NK-92 (cell line): ENCODE results near the gene TP53TG5.

Source experiments
- DNase-seq: peaks from one replicate; lab custom pipeline; 2025; ENCODE audit not compliant: unreplicated experiment; lab: John Stamatoyannopoulos, UW

TP53TG5 gene

DNA sequence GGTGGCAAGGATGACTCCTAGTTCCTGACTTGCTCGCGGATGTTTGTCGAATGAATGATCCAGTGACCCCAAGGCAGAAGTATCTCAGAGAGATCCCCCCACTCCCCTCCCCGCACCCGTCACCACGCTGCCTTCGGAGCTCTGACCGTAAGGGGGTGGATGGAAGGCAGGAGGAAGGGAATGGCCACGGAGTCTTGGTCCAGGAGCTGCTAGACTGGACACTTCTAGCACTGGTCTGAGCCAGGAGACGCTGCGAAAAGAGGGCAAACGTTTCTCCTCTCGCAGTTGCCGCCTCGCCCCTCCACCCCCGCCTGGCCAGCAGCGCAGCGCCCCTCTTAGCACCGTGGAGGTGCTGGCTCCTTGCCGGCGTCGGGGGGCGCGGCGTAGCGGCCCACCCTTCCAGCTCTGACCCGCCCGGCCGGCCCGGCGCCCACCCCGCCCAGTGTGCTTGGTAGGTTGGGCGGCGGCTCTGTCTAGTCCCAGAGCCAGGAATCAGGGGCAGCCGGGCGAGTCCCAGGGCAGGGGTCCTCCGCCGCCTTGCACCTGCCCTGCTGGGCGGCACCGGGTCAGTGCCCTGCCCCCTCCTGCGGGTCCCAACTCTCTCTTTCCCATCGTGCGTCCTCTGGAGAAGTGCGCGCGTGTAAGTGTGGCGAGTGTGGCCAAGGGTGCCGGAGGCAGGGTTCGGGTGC lies 27.6 kb upstream of the TP53TG5 start:
- DNase-seq: no peak

DNA sequence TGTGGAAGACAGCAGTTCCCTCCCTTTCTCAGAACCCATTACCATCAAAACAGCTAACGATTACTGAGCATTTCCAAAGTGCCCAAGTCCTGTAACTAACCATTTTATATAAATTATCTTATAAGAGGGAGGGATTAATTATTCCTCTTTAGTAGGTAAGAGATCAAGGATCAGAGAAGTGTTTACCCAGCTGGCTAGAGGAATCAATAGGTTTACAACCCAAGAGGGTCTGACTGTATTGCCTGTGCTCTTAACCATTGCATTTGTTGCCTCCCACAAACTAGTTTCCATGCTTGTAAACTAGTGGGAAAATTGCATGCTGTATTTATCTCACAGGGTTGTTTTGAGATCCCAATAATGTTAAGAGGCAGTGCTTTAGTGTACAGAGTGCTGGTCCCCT lies 26.3 kb upstream of the TP53TG5 start:
- DNase-seq: no peak

DNA sequence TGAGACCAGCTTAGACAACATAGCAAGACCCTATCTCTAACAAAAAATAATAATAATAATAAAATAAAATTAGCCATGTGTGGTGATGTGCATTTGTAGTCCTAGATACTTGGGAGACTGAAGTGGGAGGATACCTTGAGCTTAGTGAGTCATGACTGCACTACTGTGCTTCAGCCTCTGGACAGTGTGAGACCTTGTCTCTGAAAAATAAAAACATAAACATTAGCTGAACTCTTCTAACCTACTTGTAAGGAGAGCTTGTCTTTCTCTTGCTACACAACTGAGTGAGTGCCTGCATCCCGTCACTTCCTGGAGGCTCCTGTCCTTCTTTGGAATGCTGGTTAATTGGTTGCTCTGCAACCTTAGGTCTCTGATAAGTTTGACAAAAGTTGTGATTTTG lies 24.8 kb upstream of the TP53TG5 start:
- DNase-seq: no peak

DNA sequence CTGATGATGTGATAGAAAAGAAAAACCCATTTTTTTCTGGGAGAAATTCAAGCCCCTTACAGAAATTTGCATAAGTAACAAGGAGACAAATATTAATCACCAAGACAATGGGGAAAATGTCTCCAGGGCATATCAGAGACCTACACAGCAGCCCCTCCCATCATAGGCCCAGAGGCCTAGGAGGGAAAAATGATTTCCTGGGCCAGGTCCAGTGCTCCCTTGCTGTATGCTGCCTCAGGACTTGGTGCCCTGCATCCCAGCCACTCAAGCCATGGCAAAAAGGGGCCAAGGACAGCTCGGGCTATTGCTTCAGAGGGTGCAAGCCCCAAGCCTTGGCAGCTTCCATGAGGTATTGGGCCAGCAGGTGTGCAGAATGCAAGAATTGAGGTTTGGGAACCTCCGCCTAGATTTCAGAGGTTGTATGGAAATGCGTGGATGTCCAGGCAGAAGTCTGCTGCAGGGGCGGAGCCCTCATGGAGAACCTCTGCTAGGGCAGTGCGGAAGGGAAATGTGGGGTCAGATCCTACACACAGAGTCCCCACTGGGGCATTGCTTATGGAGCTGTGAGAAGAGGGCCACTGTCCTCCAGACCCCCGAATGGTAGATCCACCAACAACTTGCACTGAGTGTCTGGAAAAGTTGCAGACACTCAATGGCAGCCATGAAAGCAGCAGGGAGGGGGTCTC lies 22.4 kb upstream of the TP53TG5 start:
- no peak for DNase-seq

DNA sequence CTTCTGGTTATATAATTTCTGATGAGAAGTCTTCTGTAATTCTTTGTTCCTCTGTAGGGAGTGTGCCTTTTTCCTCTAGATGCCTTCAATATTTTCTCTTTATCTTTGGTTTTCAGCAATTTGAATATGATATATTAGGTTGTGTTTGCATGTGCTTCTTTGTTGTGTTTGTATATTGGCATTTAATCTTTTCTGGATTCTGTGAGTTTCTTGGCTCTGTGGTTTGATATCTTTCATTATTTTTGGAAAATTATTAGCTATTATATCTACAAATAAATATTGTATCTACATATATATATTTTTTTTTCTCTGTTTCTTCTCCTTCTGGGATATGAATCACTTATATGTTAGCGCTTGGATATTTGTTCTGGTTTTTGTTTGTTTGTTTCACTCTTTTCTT lies 20.9 kb upstream of the TP53TG5 start:
- no peak for DNase-seq

DNA sequence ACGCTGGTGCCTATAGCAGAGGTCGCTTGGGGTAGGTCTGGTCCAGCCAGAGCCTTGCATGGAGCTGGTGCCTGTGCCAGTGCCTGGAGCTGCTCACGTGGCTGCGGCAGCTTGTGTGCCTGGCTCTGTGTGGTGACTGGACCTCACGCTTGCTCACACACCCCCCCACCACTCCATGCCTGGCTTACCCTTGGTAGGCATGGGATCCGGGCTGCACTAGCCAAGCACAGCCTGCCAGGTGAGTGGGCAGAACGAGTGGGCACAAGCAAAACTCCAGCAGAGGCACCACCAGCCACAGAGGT lies 16.9 kb upstream of the TP53TG5 start:
- no peak for DNase-seq

DNA sequence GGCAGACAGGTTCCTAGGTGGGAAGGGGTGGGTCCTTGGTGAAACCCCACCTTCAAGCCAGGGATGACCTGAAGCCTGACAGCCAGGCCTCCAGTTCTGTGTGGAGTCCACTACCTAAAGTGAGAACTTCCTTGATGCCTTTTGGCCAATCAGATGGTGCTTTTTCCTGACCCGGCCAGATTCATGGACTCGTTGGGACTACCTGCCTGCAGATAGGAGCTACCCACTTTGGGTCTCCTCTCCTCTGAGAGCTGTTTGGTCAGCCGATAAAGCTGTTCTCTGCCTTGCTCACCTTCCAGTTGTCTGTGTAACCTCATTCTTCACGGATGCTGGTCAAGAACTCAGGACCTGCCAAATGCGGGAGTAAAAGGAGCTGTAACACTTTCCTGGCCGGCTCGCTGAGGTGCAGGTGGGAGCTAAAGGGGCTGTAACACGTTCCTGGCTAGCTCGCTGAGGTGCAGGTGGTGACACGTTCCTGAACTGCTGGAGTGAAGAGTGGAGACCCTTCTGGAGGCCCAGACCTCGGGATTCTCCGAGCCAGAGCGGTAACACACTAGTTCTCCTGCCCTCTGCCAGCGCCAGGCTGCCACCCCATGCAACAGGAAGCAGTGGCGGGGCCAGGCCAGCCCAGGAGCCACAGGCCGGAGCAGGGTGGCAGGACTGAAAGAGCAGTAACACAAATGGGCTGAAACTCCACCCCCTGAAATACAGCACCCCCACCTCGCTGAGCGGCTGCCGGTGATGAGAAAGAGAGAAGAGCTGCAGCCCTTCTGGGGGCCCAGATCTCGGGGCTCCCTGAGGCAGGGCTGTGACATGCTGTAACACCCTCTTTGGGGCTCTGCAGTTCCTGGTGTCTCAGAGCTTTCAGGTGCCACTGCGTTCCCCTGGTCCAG lies 16.3 kb upstream of the TP53TG5 start:
- DNase-seq: no peak

DNA sequence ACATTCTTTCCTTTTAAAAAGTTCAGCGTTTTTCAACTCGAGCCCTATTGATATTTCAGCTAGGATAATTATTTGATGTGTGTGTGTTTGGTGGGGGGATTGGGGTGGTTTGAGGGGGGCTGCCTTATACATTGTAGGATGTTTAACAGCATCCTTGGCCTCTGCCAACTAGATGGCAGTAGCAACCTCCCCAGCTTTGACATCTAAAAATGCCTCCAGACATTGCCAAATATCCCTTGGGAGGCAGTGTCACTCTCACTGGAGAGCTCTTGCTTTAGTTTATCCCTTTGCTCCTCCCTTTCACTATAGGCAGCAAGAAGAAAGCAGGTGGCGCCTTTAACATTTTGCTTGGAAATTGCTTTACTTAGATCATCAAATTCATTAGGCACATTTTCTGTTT lies 14.6 kb upstream of the TP53TG5 start:
- no peak for DNase-seq

DNA sequence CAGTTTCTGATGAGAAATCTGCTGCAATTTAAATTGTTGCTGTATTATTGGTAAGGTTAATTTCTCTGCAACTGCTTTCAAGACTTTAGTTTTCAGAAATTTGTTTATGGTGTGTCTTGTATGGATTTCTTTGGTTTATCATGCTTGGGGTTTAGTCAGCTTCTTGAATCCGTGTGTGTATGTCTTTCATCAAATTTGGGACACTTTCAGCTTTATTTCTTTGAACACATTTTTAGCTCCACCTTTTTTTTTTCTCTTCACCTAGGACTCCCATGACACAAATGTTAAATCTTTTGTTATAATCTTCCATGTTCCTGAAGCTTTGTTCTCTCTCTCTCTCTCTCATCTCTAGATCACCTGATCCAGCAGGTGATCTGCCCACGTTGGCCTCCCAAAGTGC lies 13.4 kb upstream of the TP53TG5 start:
- no peak for DNase-seq

DNA sequence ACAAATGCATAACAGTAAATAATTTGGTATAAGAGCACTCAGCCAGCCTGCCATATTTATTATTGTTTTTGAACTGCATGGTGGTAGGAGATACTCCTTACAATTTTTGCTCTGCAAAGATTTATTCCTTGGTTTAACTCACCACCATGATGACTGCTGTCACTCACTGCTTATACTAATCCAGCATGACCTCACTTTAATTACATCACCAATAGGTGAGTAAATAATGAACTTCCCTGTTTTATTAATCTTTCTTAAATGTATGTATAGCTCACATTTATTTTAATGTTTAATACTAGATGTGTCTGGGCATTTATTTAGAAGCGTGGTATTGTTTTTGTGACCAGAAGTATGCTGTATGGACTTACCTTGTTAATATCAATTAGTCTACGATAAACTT lies 12.8 kb upstream of the TP53TG5 start:
- DNase-seq: no peak

DNA sequence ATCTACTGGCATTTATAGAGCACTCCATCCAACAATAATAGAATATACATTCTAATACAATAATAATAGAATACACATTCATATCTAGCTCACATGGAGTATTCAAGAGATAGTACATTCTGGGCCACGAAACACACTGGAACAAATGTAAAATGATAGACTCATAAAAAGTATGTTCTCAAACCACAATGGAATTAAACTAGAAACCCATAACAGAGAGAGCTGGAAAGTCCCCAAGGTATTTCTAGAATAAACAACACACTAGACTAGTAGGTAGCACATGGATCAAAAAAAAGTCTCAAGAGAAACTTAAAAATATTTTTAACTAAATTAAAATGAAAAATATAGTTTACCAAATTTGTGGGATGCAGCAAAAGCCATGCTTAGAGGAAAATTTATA lies 9.1 kb upstream of the TP53TG5 start:
- no peak for DNase-seq

DNA sequence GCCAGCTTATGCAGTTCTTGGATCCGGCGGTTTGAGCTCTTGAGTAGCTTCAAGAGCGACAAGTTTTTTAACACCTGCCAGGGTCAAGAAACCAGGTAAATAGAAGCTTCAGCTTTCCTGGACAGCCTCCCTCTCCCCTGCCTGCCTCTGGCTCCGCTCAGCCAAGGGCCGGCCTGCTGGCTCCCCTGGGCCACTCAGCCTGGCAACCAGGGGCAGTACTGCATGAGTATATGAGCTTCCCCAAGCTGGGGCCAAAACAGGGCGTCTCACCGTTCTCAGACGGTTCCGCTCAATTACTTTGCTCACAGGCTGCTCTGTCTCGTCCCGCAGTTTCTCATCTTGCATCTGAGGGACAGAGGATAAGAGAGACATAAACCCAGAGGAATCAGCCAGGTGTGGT lies 856 bp downstream of the TP53TG5 start:
- no peak for DNase-seq

DNA sequence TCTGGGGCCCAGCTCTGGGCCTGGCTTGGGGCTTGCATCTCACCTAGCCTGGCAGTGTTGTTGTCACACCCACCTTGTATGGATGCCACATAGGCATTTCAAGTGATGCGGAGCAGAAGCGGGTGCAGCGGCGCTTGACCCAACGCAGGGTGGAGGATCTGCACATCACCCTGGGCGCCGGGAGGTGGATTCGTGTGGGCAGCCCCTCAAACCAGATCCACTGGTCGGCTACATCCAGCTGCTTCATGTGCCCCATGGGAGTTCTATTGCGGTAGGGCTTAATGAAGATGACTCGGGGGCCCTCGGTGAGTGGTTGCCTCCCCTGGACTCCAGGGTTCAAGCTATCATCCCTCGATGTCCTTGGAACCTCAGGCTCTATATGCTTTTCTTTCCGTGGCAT lies 3.2 kb downstream of the TP53TG5 start:
- DNase-seq: no peak

DNA sequence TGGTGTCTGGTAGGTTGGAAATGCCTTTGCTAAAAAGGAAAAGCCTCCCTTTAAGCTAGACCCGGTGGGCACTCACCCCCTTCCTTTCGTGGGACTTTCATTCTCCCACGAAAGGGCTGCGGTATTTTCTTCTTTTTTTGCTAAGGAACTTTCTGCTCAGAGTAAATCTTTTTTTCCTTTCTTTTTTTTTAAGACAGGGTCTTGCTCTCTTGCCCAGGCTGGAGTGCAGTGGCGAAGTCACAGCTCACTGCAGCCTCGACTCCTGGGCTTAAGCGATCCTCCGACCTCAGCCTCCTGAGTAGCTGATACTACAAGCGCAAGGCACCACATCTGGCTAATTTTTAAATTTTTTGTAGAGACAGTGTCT lies 4.0 kb downstream of the TP53TG5 start:
- no peak for DNase-seq

DNA sequence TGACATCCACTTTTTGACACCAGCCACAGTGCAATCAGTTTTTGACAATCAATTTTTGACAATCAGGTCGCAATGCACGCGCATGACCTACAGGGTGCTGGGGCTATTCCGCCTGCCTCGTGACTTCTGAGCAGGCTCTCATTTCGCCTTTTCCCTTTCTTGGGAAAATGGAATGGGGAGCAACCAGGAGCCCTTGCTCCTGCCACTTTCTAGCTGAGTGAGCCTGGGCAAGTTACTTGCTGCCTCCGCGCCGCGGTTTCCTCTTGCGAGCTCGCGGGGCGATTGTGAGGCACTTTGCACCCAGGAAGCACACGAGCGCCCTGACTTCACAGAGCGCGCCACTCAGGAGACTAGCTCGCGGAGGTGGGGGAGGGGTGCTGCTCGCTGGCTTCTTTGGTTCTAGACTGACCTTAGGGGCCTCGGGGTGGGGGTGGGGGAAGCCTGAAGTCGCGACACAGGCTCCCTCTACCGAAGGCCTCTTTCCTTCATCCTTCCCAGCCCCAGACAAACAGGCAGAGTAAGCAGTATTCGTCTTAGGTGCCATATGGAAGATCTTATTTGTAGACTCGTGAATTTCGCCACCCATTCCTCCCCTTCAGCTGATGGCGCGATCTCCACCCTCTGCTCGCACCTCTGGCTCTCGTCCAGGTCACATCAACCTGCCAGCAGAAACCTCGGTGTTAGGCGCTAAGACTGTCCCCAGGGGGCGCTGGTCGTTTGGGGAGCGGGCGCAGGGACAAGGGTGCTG lies 4.6 kb downstream of the TP53TG5 start:
- peak; percentile 37 for DNase-seq

DNA sequence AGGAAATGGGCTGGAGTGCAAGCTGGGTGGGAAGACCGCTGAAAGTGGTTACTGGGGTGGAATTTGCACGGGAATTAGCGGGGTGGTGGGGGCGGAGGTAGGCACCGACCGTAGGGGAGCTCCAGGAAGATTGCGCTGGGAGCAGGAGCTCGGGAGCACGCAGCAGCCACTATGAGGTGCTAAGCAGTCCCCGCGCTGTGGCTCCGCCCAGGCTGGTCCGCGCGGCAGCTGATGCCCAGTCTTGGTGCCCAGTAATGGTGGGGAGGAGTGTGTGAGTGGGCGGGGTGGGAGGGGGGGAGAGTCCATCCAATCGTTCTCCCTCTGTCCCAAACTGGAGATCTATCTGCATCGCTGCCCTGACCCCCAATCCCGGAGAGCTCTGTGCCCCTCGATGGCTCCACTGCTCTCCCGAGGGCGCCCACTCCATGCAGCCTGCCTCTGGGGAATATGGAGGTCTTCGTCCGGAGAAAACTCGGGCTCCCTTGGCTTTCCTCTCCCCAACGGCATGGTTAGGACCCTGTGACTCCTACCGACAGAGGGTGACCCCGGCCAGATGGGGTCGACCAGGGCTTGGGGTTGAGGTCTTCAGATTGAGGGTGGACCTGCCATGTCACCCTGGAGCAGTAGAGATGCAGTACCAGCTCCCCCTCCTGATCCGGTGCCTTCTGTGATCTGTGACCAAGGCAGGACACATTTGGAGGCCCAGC lies 5.3 kb downstream of the TP53TG5 start:
- DNase-seq: no peak

DNA sequence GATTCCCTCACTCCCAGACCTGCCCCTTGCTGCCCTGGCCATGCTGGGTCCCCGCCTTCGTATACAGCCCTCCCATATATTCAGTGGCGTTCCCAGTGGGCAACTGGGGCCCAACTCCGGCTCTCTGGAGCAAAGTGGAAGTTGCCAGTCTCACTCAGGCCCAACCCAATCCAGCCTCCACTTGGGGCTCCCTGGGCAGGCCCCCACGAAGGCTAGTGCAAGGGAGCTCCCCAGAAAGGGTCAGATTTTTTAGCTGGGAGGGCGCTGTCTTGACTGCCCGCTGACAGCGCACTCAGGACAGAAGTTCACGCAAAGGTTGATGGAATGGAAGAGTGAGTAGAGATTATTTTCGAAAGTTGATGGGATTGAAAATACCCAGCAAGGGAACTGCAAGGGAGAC lies 5.9 kb downstream of the TP53TG5 start:
- no peak for DNase-seq

DNA sequence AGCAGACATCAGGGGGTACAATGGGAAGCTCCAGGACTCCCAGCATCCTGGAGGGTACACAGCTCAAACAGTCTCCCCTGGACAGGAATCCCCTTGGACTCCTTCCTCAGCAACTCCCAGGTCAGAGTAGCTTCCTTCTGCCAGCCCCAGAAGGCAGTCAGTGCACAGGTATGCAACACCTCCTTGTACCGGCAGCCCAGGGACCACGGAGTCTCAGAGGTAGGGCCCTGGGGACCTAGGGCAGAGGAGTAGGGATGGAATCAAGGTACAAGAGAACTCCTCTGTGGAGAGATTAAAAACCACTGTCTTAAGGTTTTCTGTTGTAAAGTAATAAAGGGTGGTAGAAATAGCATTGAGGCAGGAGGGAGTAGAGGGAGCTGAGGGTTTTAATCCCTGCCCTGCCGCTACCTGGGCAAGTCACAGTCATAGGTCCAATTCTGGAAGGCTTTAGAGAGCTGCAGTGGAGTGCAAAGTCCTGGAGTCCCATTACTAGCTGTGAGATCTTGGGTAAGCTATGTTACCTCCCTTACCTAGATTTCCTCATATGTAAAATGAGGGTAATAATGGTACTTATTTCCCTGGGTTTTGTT lies 7.5 kb downstream of the TP53TG5 start:
- DNase-seq: no peak

DNA sequence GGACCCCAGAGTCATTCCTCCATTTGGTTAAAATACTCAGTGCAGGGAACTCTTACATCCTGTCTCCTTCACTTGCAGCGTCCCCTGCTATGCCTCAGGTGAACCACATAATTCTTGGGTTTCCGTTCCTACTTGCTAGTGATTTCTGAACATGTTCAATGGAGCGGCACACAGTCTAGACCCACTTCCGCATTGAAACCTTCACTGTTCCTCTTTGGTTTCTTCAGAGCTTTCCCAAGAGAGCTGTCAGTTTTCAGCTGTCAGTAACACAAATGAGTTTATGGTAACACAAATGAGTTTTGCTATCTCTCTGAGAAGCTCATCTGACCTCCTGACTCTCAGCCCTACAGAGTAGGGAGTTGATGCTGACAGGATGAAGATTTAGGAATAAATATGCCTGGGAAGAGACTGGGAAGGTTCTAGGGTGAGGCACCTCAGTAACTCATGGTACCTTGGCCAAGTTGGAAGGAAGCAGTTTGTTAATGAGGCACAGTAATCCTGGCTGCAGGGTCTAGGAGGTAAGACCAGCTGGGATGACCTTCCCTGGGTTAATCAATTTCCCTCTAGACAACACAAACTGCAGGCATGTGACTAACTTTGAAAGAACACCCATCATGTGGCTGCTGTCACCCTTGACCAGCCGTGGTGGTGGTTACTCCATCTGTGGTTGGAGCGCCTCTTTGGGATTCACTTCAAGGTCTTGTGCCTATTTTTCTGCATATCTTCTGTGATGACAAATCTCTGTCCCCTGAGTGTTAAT lies 9.7 kb downstream of the TP53TG5 start:
- no peak for DNase-seq

DNA sequence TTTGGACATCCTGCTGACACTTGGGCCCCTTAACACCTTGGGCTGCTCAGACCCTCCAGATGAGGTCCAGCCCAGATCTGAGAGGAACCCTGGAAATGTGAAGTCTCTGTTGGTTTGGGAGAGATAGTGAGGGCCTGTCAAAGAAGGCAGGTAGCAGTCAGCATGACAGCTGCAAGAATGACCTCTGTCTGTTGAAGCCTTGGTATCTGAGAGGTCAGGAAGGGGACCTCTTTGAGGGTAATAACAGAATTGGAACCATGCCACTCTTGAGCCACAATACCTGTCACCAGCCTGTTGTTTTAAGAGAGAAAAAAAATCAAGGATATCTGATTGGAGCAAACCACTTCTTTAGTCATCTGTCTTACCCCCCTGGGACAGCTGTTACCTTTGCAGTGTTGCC lies 11.0 kb downstream of the TP53TG5 start:
- no peak for DNase-seq
